ENCODE measurements around the gene IRS2. TPM values are rescaled to one million over a fixed set of nuclear protein-coding genes. Genes with fewer than 3 reads are reported as not detected.

The IRS2 gene
- total RNA-seq, 1 donor from 2014 or later: 11.8 TPM

GRCh38 chr13:109776575-109776974 lies 9.8 kb downstream of the IRS2 start:
- Mint-ChIP-seq H3K36me3 (peaks cover 10% of the 10 kb centered on the region), H3K27me3 (ENCODE audit: low read depth) (no peaks in the 10 kb centered on the region), H3K4me3 (no peak overlapping the region), H3K27ac (no peak overlapping the region), H3K4me1 (peaks cover 30% of the 10 kb centered on the region), H3K9me3 (no peaks in the 10 kb centered on the region)
- DNase-seq (ENCODE audit: low spot score in 2 of 2, unreplicated experiment in 2 of 2): no peak
- no peak for TF ChIP-seq CTCF (IDR thresholded peaks at IDR 0.05; ENCODE audit: unreplicated experiment)

GRCh38 chr13:109773786-109774185 lies 12.6 kb downstream of the IRS2 start:
- Mint-ChIP-seq H3K9me3 (no peaks in the 10 kb centered on the region), H3K27me3 (ENCODE audit: low read depth) (no peaks in the 10 kb centered on the region), H3K4me3 (no peak overlapping the region), H3K36me3 (peaks cover 7% of the 10 kb centered on the region), H3K27ac (no peak overlapping the region), H3K4me1 (peaks cover 4% of the 10 kb centered on the region)
- no peak for TF ChIP-seq CTCF (IDR thresholded peaks at IDR 0.05; ENCODE audit: unreplicated experiment)
- no peak for DNase-seq (ENCODE audit: low spot score in 2 of 2, unreplicated experiment in 2 of 2)

GRCh38 chr13:109773276-109773675 lies 13.1 kb downstream of the IRS2 start:
- no peak for TF ChIP-seq CTCF (IDR thresholded peaks at IDR 0.05; ENCODE audit: unreplicated experiment)
- no peak overlapping the region for H3K27ac Mint-ChIP-seq
- H3K4me1 Mint-ChIP-seq: peaks cover 3% of the 10 kb centered on the region
- H3K4me3 Mint-ChIP-seq: no peak overlapping the region
- DNase-seq (ENCODE audit: low spot score in 2 of 2, unreplicated experiment in 2 of 2): no peak
- H3K27me3 Mint-ChIP-seq (ENCODE audit: low read depth): no peaks in the 10 kb centered on the region
- no peaks in the 10 kb centered on the region for H3K9me3 Mint-ChIP-seq
- H3K36me3 Mint-ChIP-seq: peaks cover 7% of the 10 kb centered on the region

DNA sequence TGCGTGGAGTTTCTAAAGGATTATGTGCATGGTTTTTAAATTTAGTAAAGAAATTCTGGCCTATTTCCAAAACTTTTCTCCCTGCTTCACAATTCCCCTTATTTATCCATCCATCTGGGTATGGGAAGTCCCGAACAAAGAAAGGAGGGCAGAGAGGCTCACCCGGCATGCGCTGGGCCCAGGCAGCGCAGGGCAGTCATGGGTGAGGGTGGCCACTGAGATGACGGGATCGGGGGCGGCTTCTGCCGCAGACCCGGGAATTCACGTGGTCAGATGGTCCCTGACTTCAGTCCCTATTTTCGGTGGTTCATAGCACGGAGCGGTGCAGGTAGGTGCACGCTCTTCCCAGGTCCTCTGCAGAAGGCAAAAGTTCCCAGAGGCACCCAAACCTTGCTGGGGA lies 14.5 kb downstream of the IRS2 start:
- no peak for TF ChIP-seq CTCF (IDR thresholded peaks at IDR 0.05; ENCODE audit: unreplicated experiment)
- no peaks in the 10 kb centered on the region for H3K27me3 Mint-ChIP-seq (ENCODE audit: low read depth)
- no peak overlapping the region for H3K27ac Mint-ChIP-seq
- H3K9me3 Mint-ChIP-seq: no peaks in the 10 kb centered on the region
- no peaks in the 10 kb centered on the region for H3K4me1 Mint-ChIP-seq
- H3K4me3 Mint-ChIP-seq: no peak overlapping the region
- DNase-seq (ENCODE audit: low spot score in 2 of 2, unreplicated experiment in 2 of 2): no peak
- H3K36me3 Mint-ChIP-seq: peaks cover 7% of the 10 kb centered on the region

- DNase-seq (ENCODE audit: low spot score in 2 of 2, unreplicated experiment in 2 of 2): no peak
- Mint-ChIP-seq H3K4me1 (no peaks in the 10 kb centered on the region), H3K36me3 (peaks cover 7% of the 10 kb centered on the region), H3K4me3 (no peak overlapping the region), H3K27me3 (ENCODE audit: low read depth) (no peaks in the 10 kb centered on the region), H3K9me3 (no peaks in the 10 kb centered on the region), H3K27ac (no peak overlapping the region)
- TF ChIP-seq CTCF (IDR thresholded peaks at IDR 0.05; ENCODE audit: unreplicated experiment): no peak
Observed at GRCh38 chr13:109770436-109770835, 15.9 kb downstream of the IRS2 start.

DNA sequence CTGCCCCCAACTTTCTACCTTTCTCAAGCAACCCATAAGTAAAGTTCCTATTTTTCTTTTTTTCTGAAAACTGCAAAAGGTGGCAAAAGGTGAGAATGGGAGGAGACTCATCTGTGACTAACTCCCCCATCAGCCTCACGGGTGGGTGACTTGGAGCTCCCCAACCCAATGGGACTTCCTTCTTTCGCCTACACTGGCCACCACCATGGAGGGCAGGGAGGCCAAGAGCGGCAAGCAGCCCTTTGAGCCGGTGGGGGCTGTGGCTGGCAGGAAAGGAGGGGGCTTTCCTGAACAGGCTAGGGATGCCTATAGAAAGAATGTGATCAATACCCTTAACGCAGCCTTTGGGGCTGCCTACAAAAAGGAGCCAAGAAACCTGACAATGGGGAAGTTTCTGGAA lies 16.5 kb downstream of the IRS2 start:
- H3K27me3 Mint-ChIP-seq (ENCODE audit: low read depth): no peaks in the 10 kb centered on the region
- no peaks in the 10 kb centered on the region for H3K9me3 Mint-ChIP-seq
- H3K36me3 Mint-ChIP-seq: peaks cover 7% of the 10 kb centered on the region
- H3K27ac Mint-ChIP-seq: no peak overlapping the region
- DNase-seq (ENCODE audit: low spot score in 2 of 2, unreplicated experiment in 2 of 2): no peak
- H3K4me1 Mint-ChIP-seq: no peaks in the 10 kb centered on the region
- no peak overlapping the region for H3K4me3 Mint-ChIP-seq
- no peak for TF ChIP-seq CTCF (IDR thresholded peaks at IDR 0.05; ENCODE audit: unreplicated experiment)
